ENCODE results near the gene FREY1.

Gene FREY1

GRCh38 chr11:45935349-45936064 is 28.4 kb upstream of the FREY1 start:
- Histone ChIP-seq H3K9ac (ENCODE audit: low read length in 2 of 2) (no peak overlapping the region), H3K9me3 (ENCODE audit: control insufficient read depth in 2 of 2, low read length in 2 of 2) (no peaks in the 10 kb centered on the region), H3K27ac (ENCODE audit: low read length) (no peak overlapping the region), H3K36me3 (ENCODE audit: control insufficient read depth in 2 of 2, insufficient read depth in 2 of 2, low read length in 2 of 2) (peaks cover 43 to 48% of the 10 kb centered on the region in 2 donors), H3K27me3 (ENCODE audit: control insufficient read depth in 1 of 2, insufficient read depth in 2 of 2, low read length in 2 of 2) (no peaks in the 10 kb centered on the region), H3K4me3 (ENCODE audit: low read length in 2 of 2) (no peak overlapping the region), H3K4me1 (ENCODE audit: control insufficient read depth, insufficient read depth, low read length) (peaks cover 10% of the 10 kb centered on the region)

GRCh38 chr11:45934580-45935318 is 27.7 kb upstream of the FREY1 start:
- Histone ChIP-seq H3K4me1 (ENCODE audit: control insufficient read depth, insufficient read depth, low read length) (peaks cover 10% of the 10 kb centered on the region), H3K27me3 (ENCODE audit: control insufficient read depth in 1 of 2, insufficient read depth in 2 of 2, low read length in 2 of 2) (no peaks in the 10 kb centered on the region), H3K4me3 (ENCODE audit: low read length in 2 of 2) (no peak overlapping the region), H3K9ac (ENCODE audit: low read length in 2 of 2) (no peak overlapping the region), H3K9me3 (ENCODE audit: control insufficient read depth in 2 of 2, low read length in 2 of 2) (no peaks in the 10 kb centered on the region), H3K27ac (ENCODE audit: low read length) (no peak overlapping the region), H3K36me3 (ENCODE audit: control insufficient read depth in 2 of 2, insufficient read depth in 2 of 2, low read length in 2 of 2) (peaks cover 43 to 47% of the 10 kb centered on the region in 2 donors)

- Histone ChIP-seq H3K9ac (ENCODE audit: low read length in 2 of 2) (no peak overlapping the region), H3K36me3 (ENCODE audit: control insufficient read depth in 2 of 2, insufficient read depth in 2 of 2, low read length in 2 of 2) (peaks cover 43 to 46% of the 10 kb centered on the region in 2 donors), H3K9me3 (ENCODE audit: control insufficient read depth in 2 of 2, low read length in 2 of 2) (no peaks in the 10 kb centered on the region), H3K27me3 (ENCODE audit: control insufficient read depth in 1 of 2, insufficient read depth in 2 of 2, low read length in 2 of 2) (no peaks in the 10 kb centered on the region), H3K4me3 (ENCODE audit: low read length in 2 of 2) (no peak overlapping the region), H3K27ac (ENCODE audit: low read length) (peak overlapping the region; percentile 37), H3K4me1 (ENCODE audit: control insufficient read depth, insufficient read depth, low read length) (peaks cover 10% of the 10 kb centered on the region)
Observed at GRCh38 chr11:45933846-45934579, 26.9 kb upstream of the FREY1 start.

- Histone ChIP-seq H3K9ac (ENCODE audit: low read length in 2 of 2) (peak overlapping the region in 1 of 2 donors; percentile 28), H3K36me3 (ENCODE audit: control insufficient read depth in 2 of 2, insufficient read depth in 2 of 2, low read length in 2 of 2) (peaks cover 42 to 46% of the 10 kb centered on the region in 2 donors), H3K27ac (ENCODE audit: low read length) (peak overlapping the region; percentile 37), H3K27me3 (ENCODE audit: control insufficient read depth in 1 of 2, insufficient read depth in 2 of 2, low read length in 2 of 2) (no peaks in the 10 kb centered on the region), H3K9me3 (ENCODE audit: control insufficient read depth in 2 of 2, low read length in 2 of 2) (no peaks in the 10 kb centered on the region), H3K4me3 (ENCODE audit: low read length in 2 of 2) (peak overlapping the region in 1 of 2 donors; percentile 22), H3K4me1 (ENCODE audit: control insufficient read depth, insufficient read depth, low read length) (peaks cover 10% of the 10 kb centered on the region)
Observed at GRCh38 chr11:45933131-45933831, 26.2 kb upstream of the FREY1 start.

- Histone ChIP-seq H3K9ac (ENCODE audit: low read length in 2 of 2) (no peak overlapping the region), H3K27ac (ENCODE audit: low read length) (no peak overlapping the region), H3K4me3 (ENCODE audit: low read length in 2 of 2) (no peak overlapping the region), H3K36me3 (ENCODE audit: control insufficient read depth in 2 of 2, insufficient read depth in 2 of 2, low read length in 2 of 2) (peaks cover 36 to 40% of the 10 kb centered on the region in 2 donors), H3K4me1 (ENCODE audit: control insufficient read depth, insufficient read depth, low read length) (peaks cover 10% of the 10 kb centered on the region), H3K9me3 (ENCODE audit: control insufficient read depth in 2 of 2, low read length in 2 of 2) (no peaks in the 10 kb centered on the region), H3K27me3 (ENCODE audit: control insufficient read depth in 1 of 2, insufficient read depth in 2 of 2, low read length in 2 of 2) (no peaks in the 10 kb centered on the region)
Observed at GRCh38 chr11:45932217-45932616, 25.1 kb upstream of the FREY1 start.

GRCh38 chr11:45931739-45932138 is 24.7 kb upstream of the FREY1 start:
- Histone ChIP-seq H3K9ac (ENCODE audit: low read length in 2 of 2) (no peak overlapping the region), H3K4me3 (ENCODE audit: low read length in 2 of 2) (no peak overlapping the region), H3K9me3 (ENCODE audit: control insufficient read depth in 2 of 2, low read length in 2 of 2) (no peaks in the 10 kb centered on the region), H3K27me3 (ENCODE audit: control insufficient read depth in 1 of 2, insufficient read depth in 2 of 2, low read length in 2 of 2) (no peaks in the 10 kb centered on the region), H3K36me3 (ENCODE audit: control insufficient read depth in 2 of 2, insufficient read depth in 2 of 2, low read length in 2 of 2) (peaks cover 31 to 40% of the 10 kb centered on the region in 2 donors), H3K27ac (ENCODE audit: low read length) (no peak overlapping the region), H3K4me1 (ENCODE audit: control insufficient read depth, insufficient read depth, low read length) (peaks cover 10% of the 10 kb centered on the region)

GRCh38 chr11:45930951-45931570 is 24.0 kb upstream of the FREY1 start:
- H3K27ac ChIP-seq (ENCODE audit: low read length) = no peak overlapping the region
- H3K4me1 ChIP-seq (ENCODE audit: control insufficient read depth, insufficient read depth, low read length) = peaks cover 10% of the 10 kb centered on the region
- H3K9ac ChIP-seq (ENCODE audit: low read length in 2 of 2) = no peak overlapping the region
- no peaks in the 10 kb centered on the region for H3K9me3 ChIP-seq (ENCODE audit: control insufficient read depth in 2 of 2, low read length in 2 of 2)
- no peak overlapping the region for H3K4me3 ChIP-seq (ENCODE audit: low read length in 2 of 2)
- H3K36me3 ChIP-seq (ENCODE audit: control insufficient read depth in 2 of 2, insufficient read depth in 2 of 2, low read length in 2 of 2) = peaks cover 28 to 40% of the 10 kb centered on the region in 2 donors
- H3K27me3 ChIP-seq (ENCODE audit: control insufficient read depth in 1 of 2, insufficient read depth in 2 of 2, low read length in 2 of 2) = peaks cover 0 to 4% of the 10 kb centered on the region in 2 donors

- Histone ChIP-seq H3K4me1 (ENCODE audit: control insufficient read depth, insufficient read depth, low read length) (peaks cover 10% of the 10 kb centered on the region), H3K9ac (ENCODE audit: low read length in 2 of 2) (no peak overlapping the region), H3K4me3 (ENCODE audit: low read length in 2 of 2) (no peak overlapping the region), H3K36me3 (ENCODE audit: control insufficient read depth in 2 of 2, insufficient read depth in 2 of 2, low read length in 2 of 2) (peaks cover 20 to 33% of the 10 kb centered on the region in 2 donors), H3K9me3 (ENCODE audit: control insufficient read depth in 2 of 2, low read length in 2 of 2) (no peaks in the 10 kb centered on the region), H3K27me3 (ENCODE audit: control insufficient read depth in 1 of 2, insufficient read depth in 2 of 2, low read length in 2 of 2) (peaks cover 0 to 7% of the 10 kb centered on the region in 2 donors), H3K27ac (ENCODE audit: low read length) (no peak overlapping the region)
Observed at GRCh38 chr11:45930031-45930794, 23.1 kb upstream of the FREY1 start.

- Histone ChIP-seq H3K4me1 (ENCODE audit: control insufficient read depth, insufficient read depth, low read length) (peaks cover 10% of the 10 kb centered on the region), H3K27me3 (ENCODE audit: control insufficient read depth in 1 of 2, insufficient read depth in 2 of 2, low read length in 2 of 2) (peaks cover 0 to 7% of the 10 kb centered on the region in 2 donors), H3K9ac (ENCODE audit: low read length in 2 of 2) (no peak overlapping the region), H3K9me3 (ENCODE audit: control insufficient read depth in 2 of 2, low read length in 2 of 2) (no peaks in the 10 kb centered on the region), H3K4me3 (ENCODE audit: low read length in 2 of 2) (no peak overlapping the region), H3K27ac (ENCODE audit: low read length) (no peak overlapping the region), H3K36me3 (ENCODE audit: control insufficient read depth in 2 of 2, insufficient read depth in 2 of 2, low read length in 2 of 2) (peaks cover 15 to 26% of the 10 kb centered on the region in 2 donors)
Observed at GRCh38 chr11:45929486-45930030, 22.5 kb upstream of the FREY1 start.

Measured in stomach smooth muscle (tissue), 2 donors.